K562 (cell line): ENCODE data around the gene CD22. TPM values are rescaled to one million over a fixed set of nuclear protein-coding genes. Genes with fewer than 3 reads are reported as not detected.

Experiments used
- BCL6 ChIP-seq: fragments of 250-450 bp; sonication (Bioruptor Pico); IDR thresholded peaks from 2 replicates; pipeline ENCODE4 v1.4.0; 2020
- CBFA2T2 ChIP-seq: fragments of 450-650 bp; conservative IDR thresholded peaks from 2 replicates; pipeline ENCODE4 v1.6.1; 2017; ENCODE audit warnings: mild to moderate bottlenecking
- CREM ChIP-seq: IDR thresholded peaks from 2 replicates; pipeline ENCODE4 v1.6.1; 2014; ENCODE audit warnings: antibody characterized with exemption, low read depth
- MAZ ChIP-seq, 2 experiments: fragments of 450-650 bp in 1 of 2; sonication (generic) in 1 of 2; formaldehyde crosslinking; IDR thresholded peaks in 1 of 2; conservative IDR thresholded peaks in 1 of 2; 2 replicates each; pipeline versions ENCODE4 v1.4.0 to v1.5.0; 2020; ENCODE audit warnings: mild to moderate bottlenecking in 1 of 2, missing genetic modification reagents in 1 of 2
- NFIC ChIP-seq: fragments of 450-650 bp; IDR thresholded peaks from 2 replicates; pipeline ENCODE4 v1.6.1; 2017; ENCODE audit warnings: mild to moderate bottlenecking, inconsistent platforms
- NRF1 ChIP-seq, 2 experiments: fragments of 450-650 bp; IDR thresholded peaks in 1 of 2; conservative IDR thresholded peaks in 1 of 2; 2 replicates each; pipeline ENCODE4 v1.6.1; 2014; ENCODE audit warnings: mild to moderate bottlenecking in 2 of 2
- RAD51 ChIP-seq: fragments of 450-650 bp; IDR thresholded peaks from 2 replicates; pipeline ENCODE4 v1.7.1; 2016; ENCODE audit warnings: low read depth, mild to moderate bottlenecking, borderline replicate concordance
- RBFOX2 ChIP-seq: fragments of 200-400 bp; formaldehyde crosslinking; IDR thresholded peaks from 2 replicates; pipeline ENCODE4 v1.6.1; 2017; ENCODE audit warnings: low read depth, mild to moderate bottlenecking, low read length, moderate library complexity
- RBM39 ChIP-seq: fragments of 200-400 bp; formaldehyde crosslinking; optimal IDR thresholded peaks from 2 replicates; pipeline ENCODE3; 2018; ENCODE audit warnings: low read depth, low read length
- SNRNP70 ChIP-seq: fragments of 200-400 bp; formaldehyde crosslinking; optimal IDR thresholded peaks from 2 replicates; pipeline ENCODE3; 2017; ENCODE audit warnings: low read depth, low read length
- SPI1 ChIP-seq: IDR thresholded peaks from 2 replicates; pipeline ENCODE4 v1.6.1; 2011; ENCODE audit warnings: low read depth, low read length, control low read depth, borderline replicate concordance
- TSC22D4 ChIP-seq: fragments of 450-650 bp; IDR thresholded peaks from 2 replicates; pipeline ENCODE4 v1.6.1; 2016; ENCODE audit warnings: missing genetic modification characterization, missing biosample characterization, control low read depth
- ZNF3 ChIP-seq: fragments of 250-450 bp; sonication (Bioruptor Pico); IDR thresholded peaks from 2 replicates; pipeline ENCODE4 v1.5.0; 2021; ENCODE audit warnings: mild to moderate bottlenecking, moderate library complexity
- polyA plus RNA-seq, 8 experiments: library from polyadenylated mRNA; depleted of rRNA in 4 of 8; stranded (reverse) in 5 of 8; unstranded in 3 of 8; fragments of >200 nt; fragmentation: Nextera tagmentation in 2 of 8; fragmentation: Illumina TruSeq in 1 of 8; extraction: Ambion mirVana in 2 of 8; extraction: Trizol in 1 of 8; gene quantifications; 2 replicates each; pipeline versions ENCODE4 v1.2.1 to v1.2.3, GENCODE V29; 2011 to 2014; ENCODE audit warnings: inconsistent platforms in 1 of 8, missing spikeins in 1 of 8
- total RNA-seq, 7 experiments: library from RNA; depleted of rRNA in 6 of 7; stranded (reverse); fragments of >200 nt in 6 of 7; fragmentation: Illumina TruSeq in 2 of 7; extraction: Trizol in 2 of 7; gene quantifications; 2 replicates each; pipeline versions ENCODE4 v1.2.1 to v1.2.3, GENCODE V29; 2011 to 2021; ENCODE audit warnings: low replicate concordance in 1 of 7
- TF ChIP-seq, protein P1 (sequence below): sonication (generic); formaldehyde crosslinking; IDR thresholded peaks from 2 replicates; pipeline ENCODE4 v1.9.0; 2022; ENCODE audit warnings: mild to moderate bottlenecking, missing genetic modification reagents
- TF ChIP-seq, protein P2 (sequence below): fragments of 450-650 bp; IDR thresholded peaks from 2 replicates; pipeline ENCODE4 v1.6.1; 2018; ENCODE audit warnings: mild to moderate bottlenecking, low read depth; ENCODE audit not compliant: partially characterized antibody
- TF ChIP-seq, protein P3 (sequence below): fragments of 450-650 bp; IDR thresholded peaks from 2 replicates; pipeline ENCODE4 v1.6.1; 2016; ENCODE audit warnings: antibody characterized with exemption
- TF ChIP-seq, protein P4 (sequence below): fragments of 250-450 bp; sonication (Bioruptor Pico); IDR thresholded peaks from 2 replicates; pipeline ENCODE4 v1.9.0; 2021; ENCODE audit warnings: mild to moderate bottlenecking, inconsistent platforms
- TF ChIP-seq, protein P5 (sequence below): fragments of 450-650 bp; IDR thresholded peaks from 2 replicates; pipeline ENCODE4 v1.6.1; 2018; ENCODE audit not compliant: partially characterized antibody

CD22 gene
- total and polyA plus RNA-seq, 9 of the 15 experiments (the other 6 are each of a cell fraction or from before 2014, with no cell fraction given) = 0.29 to 5.0 (median 3.5) TPM

DNA sequence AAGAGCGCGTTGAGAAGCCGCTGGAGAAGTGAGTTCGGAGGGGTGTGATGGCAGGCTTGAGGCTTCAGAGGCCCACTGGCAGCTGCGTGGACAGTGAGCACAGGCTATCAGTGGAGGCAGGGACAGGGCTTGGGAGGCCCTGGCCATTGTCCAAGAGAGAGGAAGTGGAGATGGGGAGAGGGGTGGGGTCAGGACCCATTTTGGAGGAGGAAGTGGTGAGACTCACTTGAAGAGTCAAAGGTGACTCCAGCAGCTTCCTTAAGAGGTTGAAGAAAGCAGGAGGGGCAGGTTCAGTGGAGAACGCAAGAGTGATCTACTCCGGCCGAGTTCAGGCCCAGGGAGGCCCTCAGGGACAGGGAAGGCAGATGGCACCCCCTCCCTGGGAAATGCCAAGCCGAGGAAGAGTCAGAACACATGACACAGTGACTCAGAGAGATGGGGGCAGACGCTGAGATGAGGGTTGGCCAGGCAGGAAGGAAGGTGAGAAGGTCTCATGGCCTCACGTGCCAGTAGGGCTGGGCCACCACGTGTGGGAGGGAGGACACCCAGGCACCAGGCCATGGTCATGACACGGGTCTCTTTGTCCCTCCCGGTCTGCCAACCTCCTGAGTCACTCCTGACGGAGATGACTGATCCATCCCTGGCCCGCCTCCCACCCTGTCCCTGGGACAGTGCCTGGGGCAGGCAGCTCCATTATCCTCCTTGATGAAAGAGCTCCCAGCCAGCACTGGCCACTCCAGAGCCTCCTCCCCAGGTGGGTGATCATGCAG, 10.1 kb upstream of the CD22 start (continued):
- TF ChIP-seq BCL6 (CRISPR knock-in tag) (no peak), CBFA2T2 (no peak), CREM (peak; percentile 32; the same call in 1 of the 2 replicates), TSC22D4 (no peak), RBFOX2 (peak; percentile 24; the same call in 1 of the 2 replicates), RBM39 (no peak), RAD51 (peak; percentile 8; the same call in 1 of the 2 replicates), ZNF3 (no peak), NFIC (peak; percentile 92), NRF1 (conservative IDR thresholded peaks at IDR 0.05 in 1 of 2, IDR thresholded peaks at IDR 0.05 in 1 of 2) (0 out of 4 replicates have a peak, but pooled peaks of 1 of the 2 experiments have one; percentile 11), MAZ (CRISPR knock-in tag; conservative IDR thresholded peaks at IDR 0.05 in 1 of 2, IDR thresholded peaks at IDR 0.05 in 1 of 2) (peak in 1 of 2 experiments; percentile 40; a peak in 1 of 4 replicates), SNRNP70 (no peak), SPI1 (peak; percentile 96)
- TF ChIP-seq, protein P1, sequence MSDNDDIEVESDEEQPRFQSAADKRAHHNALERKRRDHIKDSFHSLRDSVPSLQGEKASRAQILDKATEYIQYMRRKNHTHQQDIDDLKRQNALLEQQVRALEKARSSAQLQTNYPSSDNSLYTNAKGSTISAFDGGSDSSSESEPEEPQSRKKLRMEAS = peak; percentile 96
- TF ChIP-seq, protein P2, sequence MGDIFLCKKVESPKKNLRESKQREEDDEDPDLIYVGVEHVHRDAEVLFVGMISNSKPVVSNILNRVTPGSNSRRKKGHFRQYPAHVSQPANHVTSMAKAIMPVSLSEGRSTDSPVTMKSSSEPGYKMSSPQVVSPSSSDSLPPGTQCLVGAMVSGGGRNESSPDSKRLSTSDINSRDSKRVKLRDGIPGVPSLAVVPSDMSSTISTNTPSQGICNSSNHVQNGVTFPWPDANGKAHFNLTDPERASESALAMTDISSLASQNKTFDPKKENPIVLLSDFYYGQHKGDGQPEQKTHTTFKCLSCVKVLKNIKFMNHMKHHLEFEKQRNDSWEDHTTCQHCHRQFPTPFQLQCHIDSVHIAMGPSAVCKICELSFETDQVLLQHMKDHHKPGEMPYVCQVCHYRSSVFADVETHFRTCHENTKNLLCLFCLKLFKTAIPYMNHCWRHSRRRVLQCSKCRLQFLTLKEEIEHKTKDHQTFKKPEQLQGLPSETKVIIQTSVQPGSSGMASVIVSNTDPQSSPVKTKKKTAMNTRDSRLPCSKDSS = no peak
- TF ChIP-seq, protein P3, sequence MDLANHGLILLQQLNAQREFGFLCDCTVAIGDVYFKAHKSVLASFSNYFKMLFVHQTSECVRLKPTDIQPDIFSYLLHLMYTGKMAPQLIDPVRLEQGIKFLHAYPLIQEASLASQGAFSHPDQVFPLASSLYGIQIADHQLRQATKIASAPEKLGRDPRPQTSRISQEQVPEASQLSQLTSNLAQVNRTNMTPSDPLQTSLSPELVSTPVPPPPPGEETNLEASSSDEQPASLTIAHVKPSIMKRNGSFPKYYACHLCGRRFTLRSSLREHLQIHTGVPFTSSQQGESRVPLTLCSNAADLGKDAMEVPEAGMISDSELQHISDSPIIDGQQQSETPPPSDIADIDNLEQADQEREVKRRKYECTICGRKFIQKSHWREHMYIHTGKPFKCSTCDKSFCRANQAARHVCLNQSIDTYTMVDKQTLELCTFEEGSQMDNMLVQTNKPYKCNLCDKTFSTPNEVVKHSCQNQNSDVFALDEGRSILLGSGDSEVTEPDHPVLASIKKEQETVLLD = peak; percentile 21; the same call in 1 of the 2 replicates
- TF ChIP-seq, protein P4, sequence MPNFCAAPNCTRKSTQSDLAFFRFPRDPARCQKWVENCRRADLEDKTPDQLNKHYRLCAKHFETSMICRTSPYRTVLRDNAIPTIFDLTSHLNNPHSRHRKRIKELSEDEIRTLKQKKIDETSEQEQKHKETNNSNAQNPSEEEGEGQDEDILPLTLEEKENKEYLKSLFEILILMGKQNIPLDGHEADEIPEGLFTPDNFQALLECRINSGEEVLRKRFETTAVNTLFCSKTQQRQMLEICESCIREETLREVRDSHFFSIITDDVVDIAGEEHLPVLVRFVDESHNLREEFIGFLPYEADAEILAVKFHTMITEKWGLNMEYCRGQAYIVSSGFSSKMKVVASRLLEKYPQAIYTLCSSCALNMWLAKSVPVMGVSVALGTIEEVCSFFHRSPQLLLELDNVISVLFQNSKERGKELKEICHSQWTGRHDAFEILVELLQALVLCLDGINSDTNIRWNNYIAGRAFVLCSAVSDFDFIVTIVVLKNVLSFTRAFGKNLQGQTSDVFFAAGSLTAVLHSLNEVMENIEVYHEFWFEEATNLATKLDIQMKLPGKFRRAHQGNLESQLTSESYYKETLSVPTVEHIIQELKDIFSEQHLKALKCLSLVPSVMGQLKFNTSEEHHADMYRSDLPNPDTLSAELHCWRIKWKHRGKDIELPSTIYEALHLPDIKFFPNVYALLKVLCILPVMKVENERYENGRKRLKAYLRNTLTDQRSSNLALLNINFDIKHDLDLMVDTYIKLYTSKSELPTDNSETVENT (CRISPR knock-in tag) = no peak; the same call in 1 of the 2 replicates
- TF ChIP-seq, protein P5, sequence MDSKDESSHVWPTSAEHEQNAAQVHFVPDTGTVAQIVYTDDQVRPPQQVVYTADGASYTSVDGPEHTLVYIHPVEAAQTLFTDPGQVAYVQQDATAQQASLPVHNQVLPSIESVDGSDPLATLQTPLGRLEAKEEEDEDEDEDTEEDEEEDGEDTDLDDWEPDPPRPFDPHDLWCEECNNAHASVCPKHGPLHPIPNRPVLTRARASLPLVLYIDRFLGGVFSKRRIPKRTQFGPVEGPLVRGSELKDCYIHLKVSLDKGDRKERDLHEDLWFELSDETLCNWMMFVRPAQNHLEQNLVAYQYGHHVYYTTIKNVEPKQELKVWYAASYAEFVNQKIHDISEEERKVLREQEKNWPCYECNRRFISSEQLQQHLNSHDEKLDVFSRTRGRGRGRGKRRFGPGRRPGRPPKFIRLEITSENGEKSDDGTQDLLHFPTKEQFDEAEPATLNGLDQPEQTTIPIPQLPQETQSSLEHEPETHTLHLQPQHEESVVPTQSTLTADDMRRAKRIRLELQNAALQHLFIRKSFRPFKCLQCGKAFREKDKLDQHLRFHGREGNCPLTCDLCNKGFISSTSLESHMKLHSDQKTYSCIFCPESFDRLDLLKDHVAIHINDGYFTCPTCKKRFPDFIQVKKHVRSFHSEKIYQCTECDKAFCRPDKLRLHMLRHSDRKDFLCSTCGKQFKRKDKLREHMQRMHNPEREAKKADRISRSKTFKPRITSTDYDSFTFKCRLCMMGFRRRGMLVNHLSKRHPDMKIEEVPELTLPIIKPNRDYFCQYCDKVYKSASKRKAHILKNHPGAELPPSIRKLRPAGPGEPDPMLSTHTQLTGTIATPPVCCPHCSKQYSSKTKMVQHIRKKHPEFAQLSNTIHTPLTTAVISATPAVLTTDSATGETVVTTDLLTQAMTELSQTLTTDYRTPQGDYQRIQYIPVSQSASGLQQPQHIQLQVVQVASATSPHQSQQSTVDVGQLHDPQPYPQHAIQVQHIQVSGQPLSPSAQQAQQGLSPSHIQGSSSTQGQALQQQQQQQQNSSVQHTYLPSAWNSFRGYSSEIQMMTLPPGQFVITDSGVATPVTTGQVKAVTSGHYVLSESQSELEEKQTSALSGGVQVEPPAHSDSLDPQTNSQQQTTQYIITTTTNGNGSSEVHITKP = peak; percentile 29
